ENCODE results near the gene CFAP299.
A peak's percentile ranks its signal among the peaks of the same experiment; 100 is the strongest.
"Not testable (repeated sequence)": the region's sequence is repeated elsewhere in the genome, so short reads cannot be mapped to it uniquely, and the experiment has no call there.

CFAP299 gene

GRCh38 chr4:80335554-80336358 lies at the start of gene CFAP299:
CFAP299 (plus strand) TSS chr4:80335730.
- DNase-seq (ENCODE audit: low read depth in 3 of 3) = peak; percentile 1 to 33 (median 27)

- no peak for DNase-seq (ENCODE audit: low read depth in 3 of 3)
Measured at GRCh38 chr4:80286451-80286850, 49.1 kb upstream of the CFAP299 start.

GRCh38 chr4:80290665-80291064 lies 44.9 kb upstream of the CFAP299 start:
- DNase-seq (ENCODE audit: low read depth in 3 of 3) = not testable (repeated sequence)

- no peak for DNase-seq (ENCODE audit: low read depth in 3 of 3)
Measured at GRCh38 chr4:80294206-80294605, 41.3 kb upstream of the CFAP299 start.

- DNase-seq (ENCODE audit: low read depth in 3 of 3) = no peak
Measured at GRCh38 chr4:80295336-80295735, 40.2 kb upstream of the CFAP299 start.

- DNase-seq (ENCODE audit: low read depth in 3 of 3) = no peak
Measured at GRCh38 chr4:80295826-80296225, 39.7 kb upstream of the CFAP299 start.

- no peak for DNase-seq (ENCODE audit: low read depth in 3 of 3)
Measured at GRCh38 chr4:80301884-80302283, 33.6 kb upstream of the CFAP299 start.

- DNase-seq (ENCODE audit: low read depth in 3 of 3) = no peak
Measured at GRCh38 chr4:80302616-80303223, 32.8 kb upstream of the CFAP299 start.

- no peak for DNase-seq (ENCODE audit: low read depth in 3 of 3)
Measured at GRCh38 chr4:80305466-80305865, 30.1 kb upstream of the CFAP299 start.

- no peak for DNase-seq (ENCODE audit: low read depth in 3 of 3)
Measured at GRCh38 chr4:80306260-80306659, 29.3 kb upstream of the CFAP299 start.

GRCh38 chr4:80307183-80307735 lies 28.3 kb upstream of the CFAP299 start:
- no peak for DNase-seq (ENCODE audit: low read depth in 3 of 3)

GRCh38 chr4:80307774-80308465 lies 27.6 kb upstream of the CFAP299 start:
- no peak for DNase-seq (ENCODE audit: low read depth in 3 of 3)

- DNase-seq (ENCODE audit: low read depth in 3 of 3) = no peak
Measured at GRCh38 chr4:80308466-80308822, 27.1 kb upstream of the CFAP299 start.

- no peak for DNase-seq (ENCODE audit: low read depth in 3 of 3)
Measured at GRCh38 chr4:80309294-80310004, 26.1 kb upstream of the CFAP299 start.

- no peak for DNase-seq (ENCODE audit: low read depth in 3 of 3)
Measured at GRCh38 chr4:80311130-80311529, 24.4 kb upstream of the CFAP299 start.

GRCh38 chr4:80312124-80312523 lies 23.4 kb upstream of the CFAP299 start:
- DNase-seq (ENCODE audit: low read depth in 3 of 3) = no peak

GRCh38 chr4:80313627-80314026 lies 21.9 kb upstream of the CFAP299 start:
- no peak for DNase-seq (ENCODE audit: low read depth in 3 of 3)

- DNase-seq (ENCODE audit: low read depth in 3 of 3) = not testable (repeated sequence)
Measured at GRCh38 chr4:80315848-80316247, 19.7 kb upstream of the CFAP299 start.

- no peak for DNase-seq (ENCODE audit: low read depth in 3 of 3)
Measured at GRCh38 chr4:80321341-80321740, 14.2 kb upstream of the CFAP299 start.

- no peak for DNase-seq (ENCODE audit: low read depth in 3 of 3)
Measured at GRCh38 chr4:80321776-80322175, 13.8 kb upstream of the CFAP299 start.

GRCh38 chr4:80322716-80323115 lies 12.8 kb upstream of the CFAP299 start:
- no peak for DNase-seq (ENCODE audit: low read depth in 3 of 3)

GRCh38 chr4:80324171-80324570 lies 11.4 kb upstream of the CFAP299 start:
- no peak for DNase-seq (ENCODE audit: low read depth in 3 of 3)

Measured in stimulated activated CD4-positive, alpha-beta T cell treated with anti-CD3 and anti-CD28 coated beads, TNF-alpha, amount 100 ng/mL, for 4 hours (primary cell).